LNCAP (cell line): ENCODE measurements around the gene CDH13.

Source experiments
- CTCF ChIP-seq: fragments of 450-650 bp; IDR thresholded peaks from 2 replicates; pipeline ENCODE4 v1.5.1; 2017; ENCODE audit warnings: mild to moderate bottlenecking

CDH13 gene

GRCh38 chr16:83045790-83046189, 419.0 kb downstream of the CDH13 start:
- no peak for TF ChIP-seq CTCF

GRCh38 chr16:83046664-83047063, 419.9 kb downstream of the CDH13 start:
- no peak for TF ChIP-seq CTCF

- TF ChIP-seq CTCF = no peak
These were observed 424.7 kb downstream of the CDH13 start for GRCh38 chr16:83051451-83051850.

DNA sequence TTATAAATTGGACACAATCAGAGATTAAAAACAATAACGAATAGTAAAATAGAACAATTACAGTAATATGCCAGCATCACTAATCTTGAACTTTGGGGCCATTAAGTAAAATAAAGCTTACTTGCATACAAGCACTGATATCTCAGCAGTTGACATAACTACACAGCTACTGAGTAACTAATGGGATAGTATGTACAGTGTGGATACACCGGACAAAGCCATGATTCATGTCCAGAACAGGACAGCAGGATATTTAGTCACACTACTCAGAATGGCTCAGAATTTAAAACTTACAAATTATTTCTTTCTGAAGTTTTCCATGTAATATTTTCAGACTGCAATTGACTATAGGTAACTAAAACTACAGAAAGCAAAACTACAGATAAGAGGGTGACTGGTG, 427.5 kb downstream of the CDH13 start:
- TF ChIP-seq CTCF = no peak

DNA sequence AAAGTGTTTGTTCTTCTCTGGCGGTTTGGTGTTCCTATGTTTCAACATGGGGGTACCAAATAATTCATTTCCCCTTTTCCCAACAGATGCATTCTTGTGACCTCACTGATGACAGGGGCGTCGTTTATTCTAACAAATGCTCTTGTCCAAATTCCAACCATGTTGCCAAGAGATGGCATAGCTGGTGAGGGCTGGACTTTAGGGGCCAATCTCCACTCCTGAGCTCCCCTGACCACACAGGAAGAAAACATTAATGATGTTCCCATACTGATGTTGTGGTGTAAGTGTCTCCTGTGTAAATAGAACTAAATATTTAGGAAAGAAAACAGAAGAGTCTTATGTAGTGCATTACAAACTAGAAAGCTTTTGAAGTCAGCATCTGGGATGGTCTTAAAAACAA, 431.6 kb downstream of the CDH13 start:
- no peak for TF ChIP-seq CTCF

DNA sequence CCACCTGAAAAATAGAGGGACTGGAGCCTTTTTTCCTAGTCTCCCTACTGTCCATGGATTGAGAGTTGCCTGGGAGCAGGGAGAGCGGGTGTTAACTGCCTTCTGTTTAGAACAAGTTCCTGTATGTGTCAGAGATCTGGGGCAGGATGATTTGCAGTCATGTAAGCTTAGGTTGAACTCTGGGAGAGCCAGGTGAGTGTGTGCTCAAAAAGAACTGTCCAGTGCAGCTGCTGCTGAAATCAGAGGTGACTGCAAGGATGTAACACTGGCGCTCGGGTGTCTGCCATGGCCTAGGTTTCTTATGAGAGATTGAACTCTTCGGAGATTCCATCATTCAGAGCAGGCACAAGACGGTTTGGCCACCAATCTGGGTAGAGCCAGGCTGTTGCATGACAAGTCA, 432.5 kb downstream of the CDH13 start:
- no peak for TF ChIP-seq CTCF

DNA sequence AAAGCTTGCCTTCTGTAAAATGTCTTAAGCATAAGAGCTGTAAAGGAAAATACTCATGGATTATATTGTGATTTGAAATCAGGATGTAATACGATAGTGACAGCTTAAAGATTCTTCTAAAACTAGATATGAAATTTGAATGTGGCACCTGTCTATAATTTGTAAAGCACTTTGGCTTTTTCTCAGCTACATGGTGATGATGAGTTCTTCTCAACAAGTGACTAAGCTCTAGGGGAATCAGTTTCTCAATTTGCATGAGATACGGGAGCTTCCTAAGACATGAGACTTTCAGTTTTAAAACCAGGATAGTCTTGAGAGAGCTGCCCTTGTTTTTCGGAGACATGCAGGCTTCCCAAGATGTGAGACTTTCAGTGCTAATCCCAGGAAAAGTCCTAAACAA, 439.2 kb downstream of the CDH13 start:
- no peak for TF ChIP-seq CTCF

GRCh38 chr16:83066881-83067280, 440.1 kb downstream of the CDH13 start:
- no peak for TF ChIP-seq CTCF
